NCI-H526 treated with DMSO at 0.1 percent for 48 hours (cell line): ENCODE results near the gene INHBB.
"Not testable (repeated sequence)": the region's sequence is repeated elsewhere in the genome, so short reads cannot be mapped to it uniquely, and the experiment has no call there.

Experiments
- DNase-seq: peaks from one replicate; lab custom pipeline; 2025; lab: John Stamatoyannopoulos, UW

INHBB gene

GRCh38 chr2:120381192-120381591 is 35.3 kb downstream of the INHBB start:
- DNase-seq = no peak

- DNase-seq = no peak
Observed at GRCh38 chr2:120381661-120382060, 35.7 kb downstream of the INHBB start.

GRCh38 chr2:120382541-120383144 is 36.7 kb downstream of the INHBB start:
- no peak for DNase-seq

GRCh38 chr2:120383191-120383590 is 37.3 kb downstream of the INHBB start:
- no peak for DNase-seq

GRCh38 chr2:120383631-120384340 is 37.9 kb downstream of the INHBB start:
- DNase-seq = no peak

GRCh38 chr2:120384486-120385354 is 38.8 kb downstream of the INHBB start:
- DNase-seq = peak; percentile 73

GRCh38 chr2:120385355-120386127 is 39.6 kb downstream of the INHBB start:
- peak; percentile 89 for DNase-seq

- no peak for DNase-seq
Observed at GRCh38 chr2:120388222-120389035, 42.5 kb downstream of the INHBB start.

- no peak for DNase-seq
Observed at GRCh38 chr2:120389036-120389391, 43.1 kb downstream of the INHBB start.

GRCh38 chr2:120390381-120391055 is 44.6 kb downstream of the INHBB start:
- no peak for DNase-seq

- DNase-seq = not testable (repeated sequence)
Observed at GRCh38 chr2:120391382-120391781, 45.4 kb downstream of the INHBB start.

GRCh38 chr2:120391911-120392665 is 46.2 kb downstream of the INHBB start:
- DNase-seq = no peak

GRCh38 chr2:120392923-120393322 is 47.0 kb downstream of the INHBB start:
- no peak for DNase-seq

- no peak for DNase-seq
Observed at GRCh38 chr2:120393456-120393855, 47.5 kb downstream of the INHBB start.

- DNase-seq = no peak
Observed at GRCh38 chr2:120394764-120395163, 48.8 kb downstream of the INHBB start.

- no peak for DNase-seq
Observed at GRCh38 chr2:120395221-120396012, 49.5 kb downstream of the INHBB start.

GRCh38 chr2:120396013-120396860 is 50.3 kb downstream of the INHBB start:
- DNase-seq = no peak
